SJSA1 (cell line): ENCODE data around the gene MRPL51. TPM values are rescaled to one million over a fixed set of nuclear protein-coding genes. Genes with fewer than 3 reads are reported as not detected.

Experiments used
- DNase-seq, 2 experiments: peaks; one replicate each; pipeline ENCODE4 v3.0.0-alpha.2; 2015 to 2020; ENCODE audit warnings: low spot score in 2 of 2, low read depth in 1 of 2
- H3K27ac ChIP-seq: fragments of 250-450 bp; sonication (Bioruptor Pico); 2 replicates; pipeline ENCODE4 v1.5.1; 2020; ENCODE audit warnings: mild to moderate bottlenecking, moderate library complexity
- H3K27me3 ChIP-seq: fragments of 250-450 bp; sonication (Bioruptor Pico); replicated peaks from 2 replicates; pipeline ENCODE4 v1.5.1; 2020; ENCODE audit warnings: mild to moderate bottlenecking, moderate library complexity
- H3K36me3 ChIP-seq: fragments of 250-450 bp; sonication (Bioruptor Pico); 2 replicates; pipeline ENCODE4 v1.5.1; 2020; ENCODE audit warnings: mild to moderate bottlenecking
- H3K4me1 ChIP-seq: fragments of 250-450 bp; sonication (Bioruptor Pico); replicated peaks from 2 replicates; pipeline ENCODE4 v1.6.1; 2021; ENCODE audit warnings: mild to moderate bottlenecking
- H3K4me3 ChIP-seq: fragments of 250-450 bp; sonication (Bioruptor Pico); 2 replicates; pipeline ENCODE4 v1.5.1; 2020; ENCODE audit warnings: mild to moderate bottlenecking
- H3K9me3 ChIP-seq: fragments of 250-450 bp; sonication (Bioruptor Pico); replicated peaks from 2 replicates; pipeline ENCODE4 v1.5.1; 2020; ENCODE audit warnings: mild to moderate bottlenecking
- total RNA-seq: library from RNA; depleted of rRNA; stranded (reverse); fragments of >200 nt; shearing (Covaris generic); gene quantifications from 2 replicates; pipeline ENCODE4 v1.2.3, GENCODE V29; 2014

MRPL51 gene
- total RNA-seq, 1 experiment from 2014 or later = 213 TPM

DNA sequence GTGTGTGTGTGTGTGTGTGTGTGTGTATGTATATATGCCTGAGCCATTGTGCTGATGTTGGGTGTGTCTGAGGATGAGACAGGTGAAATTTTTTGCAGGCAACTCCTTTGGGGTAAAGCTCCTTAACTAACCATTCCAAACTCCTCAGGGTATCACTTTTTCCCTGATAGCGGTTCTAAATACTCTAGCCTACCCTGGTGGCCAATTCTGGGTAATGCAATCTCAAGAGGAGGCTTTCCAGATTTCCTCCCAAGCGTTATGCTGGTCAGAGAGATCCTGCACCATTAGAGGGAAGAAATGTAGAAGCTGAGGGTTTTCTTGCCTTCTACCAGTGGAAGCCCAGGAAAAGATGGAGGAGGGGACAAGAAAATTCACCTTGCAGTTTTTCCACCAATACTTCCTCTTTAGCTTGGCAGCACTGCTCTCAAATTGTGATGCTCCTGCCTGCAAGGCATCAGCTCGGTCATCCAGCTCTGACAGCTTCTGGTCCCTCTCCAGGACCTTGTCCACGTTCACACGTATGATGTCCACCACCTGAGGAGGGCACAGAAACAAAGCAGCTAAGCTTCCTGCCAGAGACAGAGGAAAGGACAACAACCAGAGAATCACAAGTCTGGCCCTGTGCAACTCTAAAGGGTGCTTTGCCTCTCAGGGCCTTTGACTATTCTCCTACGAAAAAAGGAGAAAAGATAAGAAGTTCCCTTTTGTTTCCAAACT, 27.4 kb downstream of the MRPL51 start:
- H3K4me3 ChIP-seq = no peak overlapping the region
- H3K36me3 ChIP-seq = peaks cover 65% of the 10 kb centered on the region
- H3K9me3 ChIP-seq = no peaks in the 10 kb centered on the region
- peaks cover 18% of the 10 kb centered on the region for H3K4me1 ChIP-seq
- no peaks in the 10 kb centered on the region for H3K27me3 ChIP-seq
- no peak overlapping the region for H3K27ac ChIP-seq
- DNase-seq = peak in 1 of 2 experiments; percentile 60

DNA sequence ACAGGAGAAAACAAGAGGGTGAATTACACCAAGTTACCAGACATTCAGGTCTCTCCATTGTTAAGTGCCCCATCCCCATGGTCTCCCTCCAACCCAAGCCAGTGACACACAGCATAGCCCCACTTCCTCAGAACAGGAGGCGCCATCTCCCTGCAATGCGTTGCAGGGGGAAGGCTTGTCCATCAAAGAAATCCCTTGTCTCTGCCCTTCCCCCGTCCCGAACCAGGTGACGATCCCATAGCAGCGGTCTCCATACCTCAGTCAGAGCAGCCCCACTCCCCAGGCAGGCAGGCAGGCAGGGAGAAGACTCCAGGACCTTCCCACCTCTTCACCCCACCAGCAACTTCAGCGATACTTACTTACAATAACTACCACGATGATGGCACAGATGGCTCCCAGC, 28.5 kb downstream of the MRPL51 start:
- H3K27me3 ChIP-seq = no peaks in the 10 kb centered on the region
- no peak overlapping the region for H3K4me3 ChIP-seq
- peaks cover 75% of the 10 kb centered on the region for H3K36me3 ChIP-seq
- H3K4me1 ChIP-seq = peaks cover 16% of the 10 kb centered on the region
- no peaks in the 10 kb centered on the region for H3K9me3 ChIP-seq
- no peak for DNase-seq
- H3K27ac ChIP-seq = no peak overlapping the region

DNA sequence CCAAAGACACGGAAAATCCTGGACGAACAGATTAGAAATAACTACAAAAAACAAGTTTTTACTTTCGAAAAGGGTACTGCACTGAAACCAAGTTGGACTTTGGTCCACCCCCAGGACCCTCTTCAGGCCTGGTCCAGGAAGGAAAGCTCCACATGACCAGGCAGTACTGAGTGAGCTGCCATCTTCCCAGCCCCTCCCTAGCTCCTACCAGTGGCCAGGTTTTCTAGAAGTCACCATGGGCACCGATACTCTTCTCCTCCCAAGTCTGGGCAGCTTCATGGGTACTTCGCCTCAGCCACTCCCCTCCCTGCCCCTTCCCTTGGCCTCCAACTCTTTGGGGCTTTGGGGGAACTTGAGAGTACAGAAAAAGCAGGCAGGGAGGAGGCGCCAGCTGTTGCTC, 29.2 kb downstream of the MRPL51 start:
- Histone ChIP-seq H3K4me1 (peaks cover 9% of the 10 kb centered on the region), H3K4me3 (no peak overlapping the region), H3K9me3 (no peaks in the 10 kb centered on the region), H3K36me3 (peaks cover 82% of the 10 kb centered on the region), H3K27ac (no peak overlapping the region), H3K27me3 (no peaks in the 10 kb centered on the region)
- no peak for DNase-seq

DNA sequence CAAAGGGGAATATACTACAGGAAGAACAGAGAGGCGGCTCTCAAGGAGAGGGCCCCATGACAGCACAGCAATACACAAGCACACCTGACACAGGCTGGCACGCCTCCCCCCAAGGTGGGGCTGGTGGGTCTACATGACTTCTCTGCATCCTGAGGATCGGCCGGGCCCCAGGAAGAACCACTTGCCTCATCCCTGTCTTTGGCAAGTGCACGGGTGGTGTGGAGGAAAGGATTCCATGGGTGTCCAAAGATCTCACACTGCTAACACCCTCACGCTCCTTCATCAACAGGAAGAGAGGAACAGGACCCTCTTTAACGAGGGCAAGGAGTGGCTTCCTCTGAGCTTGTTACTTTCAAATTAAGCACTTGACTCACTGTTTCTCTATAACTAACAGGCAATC, 29.8 kb downstream of the MRPL51 start:
- H3K9me3 ChIP-seq = no peaks in the 10 kb centered on the region
- H3K27ac ChIP-seq = no peak overlapping the region
- H3K36me3 ChIP-seq = peaks cover 88% of the 10 kb centered on the region
- H3K4me3 ChIP-seq = no peak overlapping the region
- no peak for DNase-seq
- no peaks in the 10 kb centered on the region for H3K27me3 ChIP-seq
- peaks cover 2% of the 10 kb centered on the region for H3K4me1 ChIP-seq

DNA sequence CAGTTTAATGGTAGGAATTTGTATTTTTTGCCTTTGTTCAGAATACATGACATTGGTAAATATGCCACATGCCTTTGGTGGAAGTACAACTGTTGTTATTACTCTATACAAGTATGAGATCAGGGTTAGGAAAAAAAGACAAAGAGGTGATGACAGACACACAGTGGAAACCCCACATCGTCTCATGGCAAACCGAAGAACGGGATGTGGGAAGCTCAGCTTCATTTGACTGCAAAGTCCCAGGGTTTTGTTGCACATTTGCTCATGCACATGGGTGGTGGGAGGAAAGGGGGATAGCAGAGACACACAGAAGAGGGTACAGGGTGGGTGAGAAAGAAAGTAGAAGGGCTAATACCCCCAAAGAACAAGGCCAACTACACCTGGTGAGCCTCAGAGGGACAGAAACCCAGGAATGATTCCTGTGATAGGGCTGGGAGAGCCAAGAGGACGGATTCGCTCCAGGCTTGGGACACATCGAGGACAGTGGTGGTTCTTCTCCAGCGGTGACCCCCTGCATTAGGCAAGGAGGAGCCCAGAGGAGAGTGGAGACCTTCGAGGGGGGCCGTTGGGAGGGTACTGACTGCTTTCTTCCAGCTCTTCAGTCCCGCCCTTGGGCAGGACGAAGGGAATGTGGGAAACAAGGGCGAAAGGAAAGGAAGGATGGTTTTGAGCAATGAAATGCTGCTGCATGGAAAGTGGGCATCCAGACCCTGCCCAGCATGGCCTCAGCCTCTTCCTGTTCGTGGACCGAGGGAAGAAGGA, 30.6 kb downstream of the MRPL51 start:
- H3K27ac ChIP-seq = no peak overlapping the region
- no peaks in the 10 kb centered on the region for H3K4me1 ChIP-seq
- no peaks in the 10 kb centered on the region for H3K27me3 ChIP-seq
- no peak overlapping the region for H3K4me3 ChIP-seq
- DNase-seq = no peak
- H3K36me3 ChIP-seq = peaks cover 89% of the 10 kb centered on the region
- H3K9me3 ChIP-seq = no peaks in the 10 kb centered on the region

DNA sequence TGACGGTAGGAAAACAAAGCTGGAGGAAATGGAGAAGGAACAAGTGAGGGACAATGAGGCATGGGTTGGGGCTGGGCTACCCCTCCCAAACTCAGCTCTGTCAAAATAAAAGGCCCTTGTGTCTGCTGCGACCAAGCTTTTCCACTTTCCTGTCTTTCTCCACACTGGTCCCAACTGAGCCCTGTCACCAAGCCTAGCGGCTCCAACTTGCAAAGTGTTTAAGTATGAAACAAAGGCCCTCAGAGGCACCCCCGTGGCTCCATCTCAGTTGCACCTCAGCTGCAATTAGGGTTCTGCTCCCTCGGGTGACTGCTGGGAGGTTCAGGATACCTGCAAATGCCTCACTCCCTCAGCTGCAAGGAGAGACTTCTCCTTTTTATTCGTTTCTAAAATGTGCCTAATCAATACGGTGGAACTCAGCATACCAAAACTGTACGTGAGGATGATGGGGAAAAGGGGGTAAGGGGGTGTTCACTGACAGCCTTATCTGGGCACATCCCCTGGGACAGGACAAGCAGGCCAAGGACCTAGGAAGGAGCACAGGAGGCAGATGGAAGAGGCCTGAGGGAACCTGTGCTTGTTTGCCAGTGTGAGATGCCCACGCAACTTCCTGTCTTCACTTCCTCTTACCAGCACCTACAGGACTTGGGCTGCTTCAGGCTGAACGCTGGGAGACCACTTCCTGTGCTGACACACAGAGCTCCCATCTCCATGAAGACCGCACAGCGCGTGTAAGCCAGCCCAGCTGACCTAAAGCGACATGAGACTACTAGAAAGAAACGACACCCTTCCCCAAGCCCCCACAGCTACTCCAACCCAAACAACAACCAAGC, 31.4 kb downstream of the MRPL51 start:
- no peaks in the 10 kb centered on the region for H3K4me1 ChIP-seq
- no peaks in the 10 kb centered on the region for H3K9me3 ChIP-seq
- DNase-seq = no peak
- H3K27me3 ChIP-seq = no peaks in the 10 kb centered on the region
- H3K36me3 ChIP-seq = peaks cover 93% of the 10 kb centered on the region
- H3K4me3 ChIP-seq = no peak overlapping the region
- no peak overlapping the region for H3K27ac ChIP-seq

DNA sequence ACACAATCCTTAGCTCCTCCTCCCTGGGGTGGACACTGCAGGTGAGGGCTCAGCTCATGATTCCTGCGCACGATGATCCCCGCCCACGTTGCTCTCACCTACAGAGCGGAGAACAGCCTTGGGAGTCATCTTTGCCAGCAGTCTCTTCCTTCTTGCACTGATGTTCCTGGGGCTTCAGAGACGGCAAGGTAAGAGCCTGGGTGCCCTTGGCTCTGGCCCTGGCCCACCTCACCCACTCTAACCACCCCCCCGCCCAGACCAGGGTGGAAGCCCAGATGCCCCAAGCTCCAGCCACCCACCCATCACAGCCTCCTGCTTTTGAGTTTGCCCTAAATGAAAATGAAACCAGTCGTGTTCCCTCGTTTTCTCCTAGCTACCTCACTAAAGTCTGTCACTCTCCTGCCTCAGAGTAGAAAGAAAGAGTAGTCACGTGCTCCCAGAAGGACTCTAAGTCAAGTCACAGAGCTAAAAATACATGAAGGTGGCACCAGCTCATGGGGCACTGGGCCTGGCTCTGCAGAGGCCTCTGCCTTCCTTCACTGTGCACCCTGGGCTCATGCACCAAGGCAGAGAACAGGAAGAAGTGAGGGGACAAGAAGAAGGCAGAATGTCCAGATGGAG, 32.2 kb downstream of the MRPL51 start:
- no peak for DNase-seq
- Histone ChIP-seq H3K4me1 (no peaks in the 10 kb centered on the region), H3K4me3 (no peak overlapping the region), H3K27ac (no peak overlapping the region), H3K36me3 (peaks cover 85% of the 10 kb centered on the region), H3K27me3 (no peaks in the 10 kb centered on the region), H3K9me3 (no peaks in the 10 kb centered on the region)

DNA sequence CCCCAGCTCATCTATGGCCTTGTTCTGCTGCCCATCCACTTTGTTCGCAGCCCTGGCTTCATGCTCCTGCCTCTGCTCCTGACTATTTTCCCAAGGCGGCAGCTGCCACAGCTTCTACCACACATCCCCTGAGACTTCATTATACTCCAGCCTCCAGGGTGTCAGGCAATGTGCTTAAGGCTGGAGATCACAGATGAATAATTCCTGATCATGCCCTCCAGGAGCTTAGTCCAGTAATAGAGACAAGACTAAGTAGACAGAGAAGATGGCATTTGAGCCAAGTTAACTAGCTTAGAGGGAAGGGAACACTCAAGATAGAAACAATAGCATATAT, 34.1 kb downstream of the MRPL51 start:
- peaks cover 68% of the 10 kb centered on the region for H3K36me3 ChIP-seq
- no peak for DNase-seq

DNA sequence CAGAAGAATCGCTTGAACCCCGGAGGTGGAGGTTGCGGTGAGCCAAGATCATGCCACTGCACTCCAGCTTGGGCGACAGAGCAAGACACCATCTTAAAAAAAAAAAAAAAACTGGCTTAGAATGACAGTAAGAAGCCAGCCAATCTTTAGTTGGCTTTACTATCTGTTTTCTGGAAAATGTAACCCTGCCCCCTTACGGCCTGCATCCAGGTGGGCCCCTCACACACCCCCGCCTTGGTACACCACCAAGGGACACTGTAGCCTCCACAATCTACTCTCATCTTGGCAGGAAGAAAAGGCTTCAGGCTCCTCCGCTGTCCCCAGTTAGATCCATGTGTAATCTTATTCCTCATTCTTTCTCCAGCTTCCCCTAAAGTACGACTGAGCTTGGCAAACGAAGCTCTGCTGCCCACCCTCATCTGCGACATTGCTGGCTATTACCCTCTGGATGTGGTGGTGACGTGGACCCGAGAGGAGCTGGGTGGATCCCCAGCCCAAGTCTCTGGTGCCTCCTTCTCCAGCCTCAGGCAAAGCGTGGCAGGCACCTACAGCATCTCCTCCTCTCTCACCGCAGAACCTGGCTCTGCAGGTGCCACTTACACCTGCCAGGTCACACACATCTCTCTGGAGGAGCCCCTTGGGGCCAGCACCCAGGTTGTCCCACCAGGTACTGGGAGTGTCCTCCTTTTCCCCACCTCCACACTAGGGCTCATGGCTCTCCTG, 34.6 kb downstream of the MRPL51 start:
- Histone ChIP-seq H3K4me1 (no peaks in the 10 kb centered on the region), H3K27ac (no peak overlapping the region), H3K27me3 (no peaks in the 10 kb centered on the region), H3K36me3 (peaks cover 66% of the 10 kb centered on the region), H3K4me3 (no peak overlapping the region), H3K9me3 (no peaks in the 10 kb centered on the region)
- no peak for DNase-seq

More for the DNA sequence above, 34.1 kb downstream of the MRPL51 start:
- H3K4me1 ChIP-seq = no peaks in the 10 kb centered on the region
- H3K4me3 ChIP-seq = no peak overlapping the region
- no peak overlapping the region for H3K27ac ChIP-seq
- no peaks in the 10 kb centered on the region for H3K9me3 ChIP-seq
- H3K27me3 ChIP-seq = no peaks in the 10 kb centered on the region

DNA sequence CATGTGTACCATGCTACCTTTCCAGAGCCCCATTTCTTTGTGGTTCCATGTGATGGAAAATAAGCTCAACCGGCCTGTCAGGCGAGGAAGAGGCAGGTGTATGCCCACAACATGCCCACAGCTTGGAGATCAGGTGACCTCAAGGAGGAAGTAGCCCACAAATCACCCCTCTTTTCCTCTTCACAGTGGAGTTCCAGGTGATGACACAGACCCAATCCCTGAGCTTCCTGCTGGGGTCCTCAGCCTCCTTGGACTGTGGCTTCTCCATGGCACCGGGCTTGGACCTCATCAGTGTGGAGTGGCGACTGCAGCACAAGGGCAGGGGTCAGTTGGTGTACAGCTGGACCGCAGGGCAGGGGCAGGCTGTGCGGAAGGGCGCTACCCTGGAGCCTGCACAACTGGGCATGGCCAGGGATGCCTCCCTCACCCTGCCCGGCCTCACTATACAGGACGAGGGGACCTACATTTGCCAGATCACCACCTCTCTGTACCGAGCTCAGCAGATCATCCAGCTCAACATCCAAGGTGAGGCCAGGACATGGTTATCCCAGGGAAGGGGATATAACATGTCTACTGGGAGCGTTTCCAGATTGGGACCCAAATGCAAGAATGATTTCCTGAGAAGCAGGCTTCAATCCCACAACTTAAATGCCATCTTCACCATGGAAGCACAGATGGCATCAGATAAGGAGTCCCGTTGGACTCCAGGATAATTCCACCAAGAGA, 35.7 kb downstream of the MRPL51 start:
- H3K4me3 ChIP-seq = no peak overlapping the region
- peaks cover 63% of the 10 kb centered on the region for H3K36me3 ChIP-seq
- DNase-seq = no peak
- no peaks in the 10 kb centered on the region for H3K27me3 ChIP-seq
- H3K27ac ChIP-seq = no peak overlapping the region
- H3K9me3 ChIP-seq = no peaks in the 10 kb centered on the region
- H3K4me1 ChIP-seq = peaks cover 9% of the 10 kb centered on the region

DNA sequence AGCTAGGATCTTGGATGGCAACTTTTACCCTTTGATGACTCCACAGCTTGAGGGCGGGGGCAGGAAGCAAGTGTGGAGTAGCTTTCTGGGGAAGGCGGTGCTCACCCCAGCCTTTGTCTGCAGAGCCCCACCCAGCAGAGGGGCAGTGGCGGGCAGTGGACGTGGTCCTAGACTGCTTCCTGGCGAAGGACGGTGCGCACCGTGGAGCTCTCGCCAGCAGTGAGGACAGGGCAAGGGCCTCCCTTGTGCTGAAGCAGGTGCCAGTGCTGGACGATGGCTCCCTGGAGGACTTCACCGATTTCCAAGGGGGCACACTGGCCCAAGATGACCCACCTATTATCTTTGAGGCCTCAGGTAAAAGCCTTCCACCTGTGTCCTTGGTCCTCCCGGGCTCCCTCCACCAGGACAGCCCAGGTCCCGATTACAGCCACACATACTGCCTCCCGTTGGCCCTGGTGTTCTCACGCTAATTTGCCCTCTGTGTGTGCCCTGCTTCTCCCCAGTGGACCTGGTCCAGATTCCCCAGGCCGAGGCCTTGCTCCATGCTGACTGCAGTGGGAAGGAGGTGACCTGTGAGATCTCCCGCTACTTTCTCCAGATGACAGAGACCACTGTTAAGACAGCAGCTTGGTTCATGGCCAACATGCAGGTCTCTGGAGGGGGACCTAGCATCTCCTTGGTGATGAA, 40.0 kb downstream of the MRPL51 start:
- Histone ChIP-seq H3K27me3 (no peaks in the 10 kb centered on the region), H3K9me3 (no peaks in the 10 kb centered on the region), H3K4me3 (peak overlapping the region; percentile 51), H3K36me3 (peaks cover 24% of the 10 kb centered on the region), H3K4me1 (peaks cover 32% of the 10 kb centered on the region), H3K27ac (peak overlapping the region; percentile 79; the same call in 1 of the 2 replicates)
- DNase-seq = no peak

DNA sequence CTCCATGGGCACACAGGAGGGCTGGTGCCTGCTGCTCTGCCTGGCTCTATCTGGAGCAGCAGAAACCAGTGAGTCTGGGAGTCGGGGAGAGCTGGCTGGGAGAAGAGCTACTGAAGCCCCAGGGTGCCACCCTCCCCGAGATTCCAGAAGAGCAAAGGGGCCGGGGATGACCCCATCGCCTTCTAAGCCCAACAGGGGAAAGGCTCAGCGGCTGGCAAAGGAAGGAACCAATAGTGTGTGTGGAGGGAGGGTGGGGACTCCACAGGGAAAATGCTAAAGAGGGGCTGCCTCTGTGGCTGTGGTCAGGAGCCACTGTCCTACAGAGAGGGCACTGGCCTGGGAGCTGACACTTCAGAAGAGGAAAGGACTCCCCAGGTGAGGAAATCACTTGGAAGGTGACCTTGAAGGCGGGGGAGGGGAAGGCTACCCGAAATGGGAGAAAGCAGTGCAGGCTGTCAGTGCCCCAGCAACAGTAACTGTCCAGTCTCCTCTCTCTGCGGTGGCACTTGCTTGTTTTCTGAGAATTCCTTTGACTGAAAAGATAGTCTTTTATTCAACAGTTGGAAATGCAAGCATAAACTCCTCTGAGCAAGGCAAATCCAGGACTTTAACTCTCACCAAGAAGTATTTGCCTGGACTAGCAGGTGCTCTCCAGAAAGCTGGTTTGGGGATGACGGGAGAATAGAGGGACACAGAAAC, 40.7 kb downstream of the MRPL51 start:
- Histone ChIP-seq H3K27me3 (no peaks in the 10 kb centered on the region), H3K4me3 (peak overlapping the region; percentile 51), H3K36me3 (peaks cover 18% of the 10 kb centered on the region), H3K27ac (peak overlapping the region; percentile 79), H3K4me1 (peaks cover 32% of the 10 kb centered on the region), H3K9me3 (no peaks in the 10 kb centered on the region)
- DNase-seq = no peak
